ENCODE data around the gene ACP2.

ACP2 gene

DNA sequence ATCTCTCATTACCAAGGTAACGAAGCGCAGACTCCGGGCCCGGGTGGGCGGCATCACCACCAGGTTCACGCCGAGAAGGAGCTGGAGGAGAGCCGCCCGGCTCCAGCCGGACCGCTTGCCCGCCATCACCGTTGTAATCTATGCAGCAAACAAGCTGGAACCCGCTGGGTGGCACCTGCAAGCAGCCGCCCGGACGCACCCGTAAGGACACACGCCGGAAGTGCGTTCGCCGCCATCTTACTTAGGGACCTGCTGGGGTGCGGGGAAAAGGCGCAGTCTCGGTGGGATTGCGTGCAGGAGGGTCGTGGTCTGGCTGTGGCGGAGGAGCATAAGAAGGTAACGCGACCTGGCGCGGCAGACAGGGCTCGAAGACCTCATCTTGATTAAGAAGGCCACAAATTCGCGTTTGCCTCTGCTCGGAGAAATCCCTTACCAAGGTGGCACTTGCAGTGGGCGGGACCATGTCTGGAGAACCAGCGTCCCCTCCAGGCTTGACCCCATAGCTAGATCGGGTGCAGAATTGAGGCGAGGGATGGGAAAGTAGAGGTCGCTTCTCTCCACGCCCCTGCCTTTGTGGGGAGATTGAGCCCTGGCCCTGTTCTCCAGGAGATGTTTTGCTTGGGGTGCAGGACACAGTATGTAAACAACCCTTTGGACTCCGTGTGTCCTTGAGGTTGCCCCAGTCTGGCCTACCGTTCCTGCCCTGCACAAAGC, at the start of gene ACP2:
Gene ACP2, minus strand, starts transcription at position 151 of the 714 bp plus-strand sequence. Its CDS starts 25 bp downstream, at position 126.
- no peak for DNase-seq

DNA sequence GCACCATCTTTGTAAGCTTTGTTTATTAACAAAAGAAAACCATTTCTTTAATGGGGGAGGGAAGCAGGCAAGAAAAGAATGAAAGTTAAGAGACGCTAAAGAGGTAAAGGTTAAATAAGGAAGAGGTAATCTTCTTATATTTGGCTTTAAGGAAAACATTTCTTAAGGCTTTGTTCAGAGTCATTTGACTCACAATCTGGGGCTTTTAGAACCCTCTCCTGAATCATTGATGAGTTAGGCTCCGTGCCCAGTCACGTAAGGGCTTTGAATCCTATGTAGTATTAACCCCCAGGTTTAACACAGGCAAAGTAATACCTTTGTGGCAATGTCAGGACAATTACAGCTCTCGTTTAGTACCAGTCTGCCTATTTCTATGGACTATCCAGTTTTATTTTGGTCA, 47.4 kb upstream of the ACP2 start:
- no peak for DNase-seq

DNA sequence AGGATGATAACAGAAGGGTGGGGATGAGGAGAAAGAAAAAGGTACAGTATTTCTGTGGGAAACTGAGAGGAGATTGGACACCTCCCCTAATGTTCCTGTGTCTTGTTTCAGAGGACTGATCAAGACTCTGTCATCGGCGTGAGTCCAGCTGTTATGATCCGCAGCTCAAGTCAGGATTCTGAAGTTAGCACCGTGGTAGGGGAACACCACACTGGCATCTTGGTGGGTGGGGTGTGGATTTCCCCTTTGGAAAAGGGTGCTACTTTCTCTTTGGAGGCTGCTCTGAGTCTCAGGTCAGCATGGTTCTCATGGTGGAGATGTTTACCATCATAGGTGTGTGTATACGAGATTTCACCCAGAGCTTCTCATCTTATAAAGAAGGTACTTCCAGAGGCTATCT, 46.8 kb upstream of the ACP2 start:
- DNase-seq, result no peak

GRCh38 chr11:47289856-47290255, 41.2 kb upstream of the ACP2 start:
- no peak for DNase-seq

GRCh38 chr11:47288066-47288465, 39.5 kb upstream of the ACP2 start:
- no peak for DNase-seq

GRCh38 chr11:47285969-47286770, 37.6 kb upstream of the ACP2 start:
- no peak for DNase-seq

- no peak for DNase-seq
Observed at GRCh38 chr11:47284151-47284550, 35.5 kb upstream of the ACP2 start.

GRCh38 chr11:47282462-47282861, 33.8 kb upstream of the ACP2 start:
- DNase-seq, result no peak

- no peak for DNase-seq
Observed at GRCh38 chr11:47280860-47281259, 32.2 kb upstream of the ACP2 start.

DNA sequence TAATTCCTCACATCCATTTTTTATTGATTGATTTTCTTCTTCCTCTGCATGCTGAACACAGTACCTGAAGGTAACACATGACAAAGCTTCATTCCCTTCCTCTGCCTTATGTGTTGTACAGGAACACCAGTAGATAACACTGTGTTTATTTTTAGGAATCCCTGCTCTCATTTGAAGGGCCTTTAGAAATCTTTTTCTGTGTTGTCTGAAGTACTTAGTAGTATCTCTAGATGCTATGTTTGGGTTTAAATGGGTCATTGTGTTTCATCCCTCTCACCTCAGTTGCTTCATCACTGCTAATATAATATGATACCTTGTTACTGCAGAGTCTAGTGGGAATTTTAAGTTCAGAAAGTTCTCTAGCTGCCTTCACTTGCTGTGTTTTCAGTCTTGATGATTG, 31.5 kb upstream of the ACP2 start:
- no peak for DNase-seq

DNA sequence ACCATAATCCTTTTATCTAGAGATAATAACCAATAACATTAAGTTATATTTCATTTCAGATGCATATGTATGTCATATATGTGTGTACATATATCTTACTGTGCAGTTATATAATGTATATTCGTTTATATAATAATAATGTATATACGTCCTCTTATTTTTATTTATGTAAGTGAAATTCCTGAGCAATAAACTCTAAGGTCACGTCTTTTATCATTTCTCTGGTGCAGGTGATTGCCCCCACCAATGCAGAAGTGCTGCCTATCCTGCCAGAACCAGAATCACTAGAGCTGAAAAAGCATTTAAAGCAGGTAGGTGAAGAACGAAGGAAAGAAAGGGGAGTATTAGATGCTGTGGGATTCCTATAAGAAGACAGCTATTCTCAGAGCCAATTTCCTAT, 30.2 kb upstream of the ACP2 start:
- DNase-seq, result no peak

GRCh38 chr11:47278058-47278457, 29.4 kb upstream of the ACP2 start:
- no peak for DNase-seq

DNA sequence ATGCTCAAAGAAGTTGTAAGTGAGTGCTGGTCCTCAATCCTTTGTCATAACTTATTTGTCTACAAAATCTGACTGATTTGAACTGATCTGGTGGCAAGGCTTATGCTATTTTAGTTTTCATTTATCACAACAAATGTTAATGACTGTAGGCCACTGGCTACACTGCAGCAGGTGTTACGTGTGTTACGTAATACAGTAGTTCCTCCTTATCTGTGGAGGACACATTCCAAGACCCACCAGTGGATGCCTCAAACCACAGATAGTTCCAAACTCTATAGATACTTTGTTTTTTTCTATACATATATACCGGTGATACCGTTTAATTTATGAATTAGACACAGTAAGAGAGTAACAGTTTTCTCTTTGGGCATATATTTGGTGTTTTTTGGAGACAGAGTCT, 28.3 kb upstream of the ACP2 start:
- DNase-seq, result no peak

DNA sequence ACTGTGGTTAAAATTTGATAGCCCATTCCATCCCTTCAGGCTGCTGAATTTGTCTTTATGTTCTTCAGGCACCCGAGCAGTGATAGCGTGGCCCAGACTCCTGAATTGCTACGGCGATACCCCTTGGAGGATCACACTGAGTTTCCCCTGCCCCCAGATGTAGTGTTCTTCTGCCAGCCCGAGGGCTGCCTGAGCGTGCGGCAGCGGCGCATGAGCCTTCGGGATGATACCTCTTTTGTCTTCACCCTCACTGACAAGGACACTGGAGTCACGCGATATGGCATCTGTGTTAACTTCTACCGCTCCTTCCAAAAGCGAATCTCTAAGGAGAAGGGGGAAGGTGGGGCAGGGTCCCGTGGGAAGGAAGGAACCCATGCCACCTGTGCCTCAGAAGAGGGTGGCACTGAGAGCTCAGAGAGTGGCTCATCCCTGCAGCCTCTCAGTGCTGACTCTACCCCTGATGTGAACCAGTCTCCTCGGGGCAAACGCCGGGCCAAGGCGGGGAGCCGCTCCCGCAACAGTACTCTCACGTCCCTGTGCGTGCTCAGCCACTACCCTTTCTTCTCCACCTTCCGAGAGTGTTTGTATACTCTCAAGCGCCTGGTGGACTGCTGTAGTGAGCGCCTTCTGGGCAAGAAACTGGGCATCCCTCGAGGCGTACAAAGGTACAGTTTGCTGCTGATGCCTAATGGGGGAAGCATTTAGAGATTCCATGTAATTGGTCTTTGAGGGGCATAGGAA, 26.1 kb upstream of the ACP2 start:
- no peak for DNase-seq

- DNase-seq, result no peak
Observed at GRCh38 chr11:47272706-47273105, 24.1 kb upstream of the ACP2 start.

GRCh38 chr11:47271961-47272661, 23.5 kb upstream of the ACP2 start:
- no peak for DNase-seq

GRCh38 chr11:47271328-47271727, 22.7 kb upstream of the ACP2 start:
- no peak for DNase-seq

- DNase-seq, result no peak
Observed at GRCh38 chr11:47270331-47271271, 22.0 kb upstream of the ACP2 start.

DNA sequence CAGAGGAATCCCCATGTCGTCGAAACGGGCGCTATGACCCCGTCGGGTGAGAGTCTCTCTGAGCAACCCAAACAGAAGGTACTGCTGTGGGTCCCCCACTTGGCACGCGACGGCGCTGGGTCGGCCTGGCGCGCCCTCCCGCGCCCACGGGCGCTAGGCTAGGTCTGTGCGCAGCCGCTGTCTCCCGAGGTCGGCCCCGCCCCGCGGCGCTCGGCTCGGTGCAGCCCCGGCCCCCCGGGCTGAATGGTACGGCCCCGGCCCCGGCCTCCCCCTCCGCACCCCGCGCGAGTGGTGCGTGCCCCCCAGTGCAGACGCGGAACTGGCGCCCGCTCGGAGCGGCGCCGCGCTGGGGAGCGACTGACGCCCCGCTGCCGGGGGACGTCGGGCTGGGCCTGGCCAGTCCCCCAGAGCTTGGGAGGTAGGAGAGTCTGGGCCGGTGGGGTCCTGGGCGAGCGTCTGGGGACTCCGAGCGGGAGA, 21.3 kb upstream of the ACP2 start, which contains the start of gene MADD:
Gene MADD, plus strand, starts transcription at position 305 of the 477 bp plus-strand sequence.
- DNase-seq, result peak; percentile 86

DNA sequence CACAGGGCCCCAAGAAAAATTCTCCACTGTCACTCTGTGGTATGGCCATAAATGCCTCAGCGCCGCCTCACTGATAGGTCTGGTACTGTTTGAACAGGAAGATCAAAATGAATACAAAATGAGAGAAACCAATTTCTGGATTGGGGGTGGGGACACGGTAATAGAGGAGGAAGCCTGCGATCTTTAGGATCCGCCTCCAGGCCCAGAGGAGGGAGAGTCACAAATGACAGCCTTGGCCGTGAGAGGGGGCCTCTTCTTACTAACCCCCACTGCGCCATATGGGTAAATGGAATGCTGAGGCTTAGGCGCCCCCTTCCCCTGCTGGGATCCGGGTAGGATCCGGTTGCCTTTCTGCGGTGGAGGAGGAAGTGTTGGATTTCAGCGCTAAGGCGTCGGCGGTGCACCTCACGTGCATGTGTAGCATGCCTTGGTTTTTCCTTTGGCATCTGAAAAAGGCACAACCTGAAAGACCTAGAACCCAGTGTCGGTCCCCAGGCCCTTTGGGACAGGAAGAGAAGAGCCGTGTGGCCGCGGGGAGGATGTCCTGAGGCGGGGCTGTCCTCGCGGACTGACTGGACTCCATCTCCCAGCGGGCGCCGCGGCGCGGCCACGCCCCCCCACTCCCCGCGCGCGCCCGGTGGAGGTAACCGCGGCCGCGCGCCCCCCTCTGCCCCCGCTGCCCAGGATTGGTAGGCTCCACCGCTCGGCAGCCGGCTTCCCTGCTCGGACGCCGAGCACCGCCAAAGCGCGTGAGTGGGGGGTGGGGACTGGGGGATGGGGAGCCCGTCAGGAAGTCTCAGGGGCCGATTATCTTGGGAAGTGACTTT, 20.6 kb upstream of the ACP2 start:
- peak; percentile 86 for DNase-seq

Measured in cortex of kidney (tissue), 1 donor.